ENCODE measurements around the gene NCOA7. TPM values are rescaled to one million over a fixed set of nuclear protein-coding genes. Genes with fewer than 3 reads are reported as not detected.

NCOA7 gene
- total RNA-seq, 1 donor: 14.8 TPM

- Histone ChIP-seq H3K4me1 (ENCODE audit: insufficient read depth, low read length) (peaks cover 38% of the 10 kb centered on the region), H3K27me3 (ENCODE audit: insufficient read depth, low read length) (no peaks in the 10 kb centered on the region), H3K4me3 (ENCODE audit: low read length) (no peak overlapping the region), H3K9me3 (ENCODE audit: low read depth, low read length) (no peaks in the 10 kb centered on the region)
These were observed 19.7 kb downstream of the NCOA7 start for GRCh38 chr6:125810445-125810844.

GRCh38 chr6:125811259-125811658, 20.5 kb downstream of the NCOA7 start:
- H3K4me1 ChIP-seq (ENCODE audit: insufficient read depth, low read length): peaks cover 35% of the 10 kb centered on the region
- H3K4me3 ChIP-seq (ENCODE audit: low read length): no peak overlapping the region
- no peaks in the 10 kb centered on the region for H3K9me3 ChIP-seq (ENCODE audit: low read depth, low read length)
- H3K27me3 ChIP-seq (ENCODE audit: insufficient read depth, low read length): no peaks in the 10 kb centered on the region

GRCh38 chr6:125812394-125813292, 21.9 kb downstream of the NCOA7 start:
- H3K4me1 ChIP-seq (ENCODE audit: insufficient read depth, low read length): peaks cover 34% of the 10 kb centered on the region
- no peaks in the 10 kb centered on the region for H3K9me3 ChIP-seq (ENCODE audit: low read depth, low read length)
- no peaks in the 10 kb centered on the region for H3K27me3 ChIP-seq (ENCODE audit: insufficient read depth, low read length)
- H3K4me3 ChIP-seq (ENCODE audit: low read length): no peak overlapping the region

GRCh38 chr6:125814481-125814880, 23.7 kb downstream of the NCOA7 start:
- peaks cover 27% of the 10 kb centered on the region for H3K4me1 ChIP-seq (ENCODE audit: insufficient read depth, low read length)
- H3K9me3 ChIP-seq (ENCODE audit: low read depth, low read length): no peaks in the 10 kb centered on the region
- no peak overlapping the region for H3K4me3 ChIP-seq (ENCODE audit: low read length)
- H3K27me3 ChIP-seq (ENCODE audit: insufficient read depth, low read length): no peaks in the 10 kb centered on the region

GRCh38 chr6:125815080-125815910, 24.5 kb downstream of the NCOA7 start:
- Histone ChIP-seq H3K4me3 (ENCODE audit: low read length) (no peak overlapping the region), H3K27me3 (ENCODE audit: insufficient read depth, low read length) (no peaks in the 10 kb centered on the region), H3K4me1 (ENCODE audit: insufficient read depth, low read length) (peaks cover 27% of the 10 kb centered on the region), H3K9me3 (ENCODE audit: low read depth, low read length) (no peaks in the 10 kb centered on the region)

- Histone ChIP-seq H3K4me3 (ENCODE audit: low read length) (no peak overlapping the region), H3K4me1 (ENCODE audit: insufficient read depth, low read length) (peaks cover 19% of the 10 kb centered on the region), H3K9me3 (ENCODE audit: low read depth, low read length) (no peaks in the 10 kb centered on the region), H3K27me3 (ENCODE audit: insufficient read depth, low read length) (no peaks in the 10 kb centered on the region)
These were observed 26.1 kb downstream of the NCOA7 start for GRCh38 chr6:125816828-125817280.

GRCh38 chr6:125818225-125818657, 27.5 kb downstream of the NCOA7 start:
- H3K4me3 ChIP-seq (ENCODE audit: low read length): no peak overlapping the region
- peaks cover 13% of the 10 kb centered on the region for H3K4me1 ChIP-seq (ENCODE audit: insufficient read depth, low read length)
- H3K9me3 ChIP-seq (ENCODE audit: low read depth, low read length): no peaks in the 10 kb centered on the region
- no peaks in the 10 kb centered on the region for H3K27me3 ChIP-seq (ENCODE audit: insufficient read depth, low read length)

- Histone ChIP-seq H3K4me3 (ENCODE audit: low read length) (no peak overlapping the region), H3K4me1 (ENCODE audit: insufficient read depth, low read length) (peaks cover 13% of the 10 kb centered on the region), H3K9me3 (ENCODE audit: low read depth, low read length) (no peaks in the 10 kb centered on the region), H3K27me3 (ENCODE audit: insufficient read depth, low read length) (no peaks in the 10 kb centered on the region)
These were observed 28.1 kb downstream of the NCOA7 start for GRCh38 chr6:125818772-125819260.

GRCh38 chr6:125819535-125820326, 29.0 kb downstream of the NCOA7 start:
- H3K4me1 ChIP-seq (ENCODE audit: insufficient read depth, low read length): peaks cover 6% of the 10 kb centered on the region
- no peaks in the 10 kb centered on the region for H3K27me3 ChIP-seq (ENCODE audit: insufficient read depth, low read length)
- H3K4me3 ChIP-seq (ENCODE audit: low read length): no peak overlapping the region
- no peaks in the 10 kb centered on the region for H3K9me3 ChIP-seq (ENCODE audit: low read depth, low read length)

GRCh38 chr6:125821825-125822281, 31.1 kb downstream of the NCOA7 start:
- Histone ChIP-seq H3K9me3 (ENCODE audit: low read depth, low read length) (no peaks in the 10 kb centered on the region), H3K4me3 (ENCODE audit: low read length) (no peak overlapping the region), H3K4me1 (ENCODE audit: insufficient read depth, low read length) (peaks cover 3% of the 10 kb centered on the region), H3K27me3 (ENCODE audit: insufficient read depth, low read length) (no peaks in the 10 kb centered on the region)

GRCh38 chr6:125823180-125823579, 32.4 kb downstream of the NCOA7 start:
- no peaks in the 10 kb centered on the region for H3K9me3 ChIP-seq (ENCODE audit: low read depth, low read length)
- H3K4me3 ChIP-seq (ENCODE audit: low read length): no peak overlapping the region
- H3K27me3 ChIP-seq (ENCODE audit: insufficient read depth, low read length): no peaks in the 10 kb centered on the region
- H3K4me1 ChIP-seq (ENCODE audit: insufficient read depth, low read length): peaks cover 11% of the 10 kb centered on the region

- Histone ChIP-seq H3K4me1 (ENCODE audit: insufficient read depth, low read length) (peaks cover 27% of the 10 kb centered on the region), H3K4me3 (ENCODE audit: low read length) (no peak overlapping the region), H3K27me3 (ENCODE audit: insufficient read depth, low read length) (no peaks in the 10 kb centered on the region), H3K9me3 (ENCODE audit: low read depth, low read length) (no peaks in the 10 kb centered on the region)
These were observed 34.4 kb downstream of the NCOA7 start for GRCh38 chr6:125824946-125825771.

GRCh38 chr6:125826695-125827463, 36.1 kb downstream of the NCOA7 start:
- peaks cover 37% of the 10 kb centered on the region for H3K4me1 ChIP-seq (ENCODE audit: insufficient read depth, low read length)
- H3K27me3 ChIP-seq (ENCODE audit: insufficient read depth, low read length): no peaks in the 10 kb centered on the region
- no peak overlapping the region for H3K4me3 ChIP-seq (ENCODE audit: low read length)
- no peaks in the 10 kb centered on the region for H3K9me3 ChIP-seq (ENCODE audit: low read depth, low read length)
